GM21576 (cell line): ENCODE data around the gene EVL.
"Not testable (repeated sequence)": the region's sequence is repeated elsewhere in the genome, so short reads cannot be mapped to it uniquely, and the experiment has no call there.

Experiments
- ATAC-seq: cut with Tn5 transposase; IDR thresholded peaks from one replicate; pipeline ENCODE4 v1.9.1; 2021; ENCODE audit warnings: mild to moderate bottlenecking, moderate library complexity; ENCODE audit not compliant: unreplicated experiment

EVL gene

GRCh38 chr14:100144645-100144995 lies 79.4 kb downstream of the EVL start:
- ATAC-seq, result no peak

DNA sequence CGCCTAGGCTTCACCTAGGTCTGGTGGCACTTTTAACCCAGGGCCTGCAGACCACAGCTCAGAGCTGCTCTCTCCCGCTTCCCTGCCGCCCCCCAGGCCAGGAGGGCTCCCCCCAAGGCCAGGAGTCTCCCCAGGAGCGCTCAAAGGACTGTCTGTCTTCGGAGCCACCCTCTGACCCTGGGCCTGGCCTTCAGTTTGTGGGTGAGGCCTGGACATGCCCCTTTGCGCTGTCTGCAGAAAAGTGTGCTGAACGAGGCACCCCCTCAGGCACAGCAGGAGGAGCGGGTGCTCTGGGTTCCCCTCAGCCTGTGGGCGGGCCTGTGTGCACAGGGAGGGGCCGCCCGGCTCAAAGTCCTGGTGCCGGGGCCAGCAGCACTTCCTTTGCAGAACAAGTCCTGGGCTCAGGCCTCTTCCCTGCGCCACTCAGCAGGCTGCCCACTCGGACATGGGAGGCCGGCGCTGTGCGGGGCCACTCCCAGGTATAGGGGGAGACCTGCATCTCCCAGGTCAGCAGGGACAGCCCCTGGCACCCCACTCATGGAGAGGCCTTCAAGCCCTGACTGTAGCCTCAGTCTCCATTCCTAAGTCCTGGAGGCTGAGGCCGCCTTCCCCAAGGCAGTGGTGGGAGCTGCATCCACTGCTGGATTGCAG lies 79.9 kb downstream of the EVL start:
- no peak for ATAC-seq

DNA sequence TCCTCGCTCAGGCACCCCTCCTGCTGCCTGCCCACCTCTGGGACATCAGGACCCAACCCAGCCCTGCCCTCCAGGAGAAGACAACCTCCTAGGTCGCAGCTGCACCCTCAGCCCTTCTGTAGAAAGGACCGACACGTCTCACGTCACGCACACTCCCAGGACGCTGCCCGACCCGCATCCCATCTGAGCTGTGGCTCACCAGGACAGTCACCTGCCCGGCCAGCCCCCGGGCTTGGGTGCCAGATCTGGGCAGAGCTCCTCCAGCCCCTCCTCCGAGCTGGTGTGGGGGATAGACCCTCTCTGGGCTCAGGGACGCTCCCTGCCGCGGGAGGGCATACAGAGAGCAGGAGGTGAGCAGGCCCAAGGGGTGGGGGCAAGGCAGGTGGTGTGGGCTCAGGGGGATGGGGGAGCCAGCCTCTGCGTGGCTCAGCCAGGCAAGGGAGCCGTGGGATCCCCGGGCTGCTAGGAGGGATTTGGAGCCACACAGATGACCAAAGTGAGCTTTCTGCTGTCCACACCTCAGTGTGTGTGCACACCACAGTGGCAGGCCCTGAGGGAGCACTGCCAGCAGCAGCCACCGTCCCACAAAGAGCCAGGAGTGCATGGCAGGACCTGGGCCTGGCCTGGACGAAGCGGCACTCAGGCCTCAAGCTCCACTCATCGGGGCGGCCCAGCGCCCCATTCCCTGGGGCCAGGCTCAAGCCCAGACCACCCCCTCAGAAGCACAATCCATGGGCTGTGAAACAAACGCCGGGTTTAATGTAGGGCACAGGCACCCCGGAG lies 80.7 kb downstream of the EVL start:
- ATAC-seq, result no peak

DNA sequence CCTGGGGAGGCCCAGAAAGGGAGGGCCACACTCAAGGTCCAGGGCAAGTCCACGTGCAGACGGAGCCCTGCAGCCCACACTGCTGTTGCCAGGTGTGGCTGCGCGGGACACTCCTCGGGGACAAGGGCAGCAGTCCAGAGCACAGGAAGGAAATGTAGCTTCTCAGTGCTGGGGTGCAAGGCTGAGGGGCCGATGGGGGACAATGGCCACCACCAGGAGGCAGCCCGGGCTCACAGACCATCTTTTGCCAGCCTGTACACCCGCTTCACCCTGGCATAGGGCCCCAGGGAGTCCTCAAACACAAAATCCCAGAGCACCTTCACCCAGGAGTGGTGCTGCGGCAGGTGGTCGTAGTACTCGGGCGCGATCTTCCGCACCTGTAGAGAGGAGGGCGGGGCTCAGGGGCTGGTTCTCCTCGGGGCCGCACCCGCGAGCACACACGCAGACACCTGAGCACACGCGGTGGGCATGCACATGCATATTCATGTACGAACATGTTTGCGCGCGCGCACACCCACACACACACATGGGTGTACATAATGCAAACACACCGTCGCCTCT lies 81.4 kb downstream of the EVL start:
- no peak for ATAC-seq

GRCh38 chr14:100147181-100147631 lies 82.0 kb downstream of the EVL start:
- ATAC-seq, result no peak

DNA sequence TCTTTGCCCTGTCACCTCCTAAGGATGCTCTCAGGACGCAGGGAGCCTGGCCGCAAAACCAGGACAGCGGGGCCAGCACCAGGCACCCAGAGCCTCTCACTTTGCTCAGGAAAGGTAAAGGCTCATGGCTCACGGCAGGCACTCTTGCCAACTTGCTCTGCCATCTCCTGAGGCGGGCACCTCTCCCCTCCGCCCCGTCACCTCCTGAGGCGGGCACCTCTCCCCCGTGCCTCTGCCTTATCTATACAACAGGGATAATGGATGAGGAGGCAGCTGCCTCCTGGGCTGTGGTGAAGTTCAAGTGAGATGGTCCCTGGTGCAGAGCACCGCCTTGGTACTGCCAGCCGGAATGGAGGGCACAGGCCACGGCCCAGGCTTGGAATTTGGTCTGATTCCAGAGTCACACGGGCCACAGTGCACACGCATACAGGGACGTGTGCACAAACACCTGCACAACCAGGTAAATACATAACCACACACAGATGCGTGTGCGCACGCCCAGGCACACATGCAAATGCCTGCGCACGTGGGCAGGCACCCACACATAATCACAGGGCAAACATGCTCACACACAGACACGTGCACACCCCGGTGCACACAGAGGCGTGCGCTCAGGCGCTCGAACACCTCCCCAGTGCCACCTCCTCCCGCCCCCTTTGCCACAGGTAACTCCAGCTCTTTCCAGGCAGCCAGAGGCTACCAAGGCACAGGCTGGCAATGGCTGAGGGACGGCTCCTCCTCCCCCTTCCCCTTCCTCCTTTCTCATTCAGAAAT lies 82.7 kb downstream of the EVL start:
- ATAC-seq, result no peak

DNA sequence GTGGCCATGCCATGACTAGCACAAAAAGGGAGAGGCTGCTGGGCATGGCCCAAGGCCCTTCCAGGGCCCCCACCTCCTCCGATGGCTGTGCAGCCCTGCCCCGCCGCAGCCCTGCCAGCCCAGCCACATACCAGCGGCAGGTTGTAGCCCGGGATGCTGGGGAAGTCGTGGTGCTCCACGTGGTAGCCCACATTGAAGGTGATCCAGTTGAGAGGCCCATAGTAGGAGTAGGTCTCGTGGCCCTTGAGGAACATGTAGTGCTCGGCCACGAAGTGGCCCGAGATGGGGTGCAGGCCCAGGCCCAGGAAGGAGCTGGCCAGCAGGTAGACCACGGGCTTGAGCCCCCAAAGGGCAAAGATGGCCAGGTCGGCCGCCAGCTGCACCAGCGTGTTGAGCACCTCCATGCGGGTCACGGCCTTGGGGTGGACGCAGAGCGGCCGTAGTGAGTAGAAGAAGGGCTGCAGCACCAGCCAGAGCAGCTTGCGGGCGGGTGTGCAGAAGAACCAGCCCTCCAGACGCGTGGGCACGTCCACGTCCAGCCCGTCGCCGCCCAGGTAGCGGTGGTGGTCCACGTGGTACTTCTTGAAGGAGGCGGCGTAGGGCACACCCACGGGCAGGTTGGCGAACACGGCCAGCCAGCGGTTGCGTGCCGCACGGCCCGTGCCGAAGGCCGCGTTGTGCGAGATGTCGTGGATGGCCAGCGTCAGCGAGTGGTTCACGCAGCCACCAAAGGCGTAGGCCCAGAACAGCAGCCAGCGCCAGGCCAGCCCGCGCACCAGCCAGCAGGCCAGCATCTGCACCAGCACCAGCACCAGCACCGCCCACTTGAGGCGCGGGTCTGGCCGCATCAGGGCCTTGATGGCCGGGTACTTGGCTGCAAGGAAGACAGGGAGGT lies 83.9 kb downstream of the EVL start:
- ATAC-seq, result no peak

DNA sequence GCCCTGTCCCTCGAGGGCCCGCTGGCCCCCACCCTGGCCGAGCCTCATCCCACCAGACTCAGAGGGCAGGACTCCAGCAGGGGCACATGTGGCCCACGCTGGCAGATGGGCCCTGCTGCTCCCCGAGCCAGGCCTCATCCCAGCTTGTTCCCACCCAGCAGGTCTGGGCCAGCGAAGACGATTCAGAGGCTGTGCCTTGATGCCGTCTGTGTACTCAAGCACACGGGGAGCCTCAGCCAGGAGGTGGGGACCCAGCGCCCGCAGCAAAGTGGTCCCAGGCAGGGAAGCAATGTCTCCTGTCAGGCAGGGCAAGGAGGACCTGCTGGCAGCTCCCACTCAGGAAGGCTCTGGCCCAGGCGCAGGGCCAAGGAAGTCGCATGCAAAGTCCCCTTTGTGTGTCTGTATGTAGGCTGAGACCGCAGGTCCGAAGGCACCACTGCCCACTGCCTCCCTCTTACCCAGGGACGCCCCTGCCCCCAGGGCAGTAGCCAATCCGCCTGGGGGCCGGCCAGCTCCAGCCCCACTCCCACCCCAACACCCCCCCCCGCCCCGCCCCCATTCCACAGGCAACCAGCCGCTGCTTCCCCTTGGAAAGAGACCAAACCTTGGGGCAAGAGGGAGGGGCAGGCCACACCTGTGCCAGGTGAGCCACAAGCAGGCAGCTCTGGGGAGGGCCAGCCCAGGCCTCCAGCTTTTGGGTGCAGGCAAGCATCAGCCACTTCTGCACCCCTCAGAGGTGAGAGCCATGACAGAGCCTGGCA lies 84.8 kb downstream of the EVL start:
- ATAC-seq, result no peak

DNA sequence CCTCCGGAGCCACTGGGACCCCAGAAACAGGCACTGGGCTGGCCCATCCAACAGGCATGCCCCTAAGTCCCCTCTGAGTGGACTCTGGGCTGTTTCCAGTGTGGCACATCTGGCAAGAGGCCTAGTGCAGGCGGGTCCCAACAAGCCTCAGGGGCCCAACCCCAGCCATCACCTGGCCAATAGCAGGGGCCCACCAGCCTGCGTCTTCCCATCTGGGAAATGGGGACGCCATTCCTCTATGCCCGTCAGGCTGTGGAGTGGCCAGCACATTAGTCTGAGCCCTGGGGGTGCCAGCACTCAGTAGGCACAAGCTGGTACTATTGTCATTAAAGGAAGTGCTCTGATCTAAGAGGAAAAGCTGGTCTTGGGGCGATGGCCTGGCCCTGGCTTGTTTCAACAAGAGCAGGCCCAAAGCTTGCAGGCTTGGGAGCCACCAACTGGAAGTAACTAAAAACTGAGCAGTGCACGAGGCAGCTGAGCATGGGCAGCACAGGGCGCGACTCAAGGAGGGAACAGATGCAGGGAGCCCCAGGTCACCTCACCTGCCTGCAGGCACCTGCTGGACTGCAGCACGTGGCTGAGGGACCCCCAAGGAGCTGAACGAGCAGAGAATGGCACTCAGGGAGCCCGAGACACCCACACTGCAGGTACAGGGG lies 85.8 kb downstream of the EVL start:
- no peak for ATAC-seq

DNA sequence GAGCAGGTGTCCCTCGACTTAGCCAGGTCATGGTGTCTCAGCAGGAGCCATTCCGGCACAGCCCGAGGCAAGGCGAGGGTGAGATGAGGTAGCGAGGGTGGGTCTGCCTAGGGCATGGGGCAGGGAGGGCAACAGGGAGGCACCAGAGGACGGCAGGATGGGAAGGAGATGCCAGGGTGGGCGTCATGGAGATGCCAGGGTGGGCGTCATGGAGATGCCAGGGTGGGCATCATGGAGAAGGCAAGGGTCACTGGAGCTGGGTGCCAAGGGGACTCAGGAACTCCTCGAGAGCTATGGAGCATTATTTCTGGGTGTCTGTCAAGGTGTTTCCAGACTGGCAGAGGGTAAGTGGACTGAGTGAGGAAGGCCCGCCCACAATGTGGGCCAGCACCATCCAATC lies 86.9 kb downstream of the EVL start:
- ATAC-seq, result no peak

DNA sequence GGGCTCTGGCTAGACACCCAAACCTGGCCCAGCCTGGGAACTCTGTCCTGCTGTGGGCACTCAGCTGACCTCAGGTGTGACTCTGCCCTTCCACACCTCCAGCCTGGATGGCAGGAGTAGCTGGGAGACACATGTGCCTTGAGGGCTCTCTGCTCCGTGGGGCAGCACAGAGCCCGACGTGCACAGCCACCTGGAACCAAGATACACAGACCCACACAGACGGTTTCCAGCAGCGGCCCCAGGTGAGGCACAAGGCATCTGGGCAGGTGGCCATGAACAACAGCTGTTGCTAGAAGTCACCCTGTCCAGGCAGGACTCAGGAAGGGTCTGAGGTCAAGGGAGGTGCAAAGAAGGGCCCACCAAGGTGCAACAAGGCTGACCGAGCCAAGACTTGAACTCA lies 88.3 kb downstream of the EVL start:
- ATAC-seq, result no peak

DNA sequence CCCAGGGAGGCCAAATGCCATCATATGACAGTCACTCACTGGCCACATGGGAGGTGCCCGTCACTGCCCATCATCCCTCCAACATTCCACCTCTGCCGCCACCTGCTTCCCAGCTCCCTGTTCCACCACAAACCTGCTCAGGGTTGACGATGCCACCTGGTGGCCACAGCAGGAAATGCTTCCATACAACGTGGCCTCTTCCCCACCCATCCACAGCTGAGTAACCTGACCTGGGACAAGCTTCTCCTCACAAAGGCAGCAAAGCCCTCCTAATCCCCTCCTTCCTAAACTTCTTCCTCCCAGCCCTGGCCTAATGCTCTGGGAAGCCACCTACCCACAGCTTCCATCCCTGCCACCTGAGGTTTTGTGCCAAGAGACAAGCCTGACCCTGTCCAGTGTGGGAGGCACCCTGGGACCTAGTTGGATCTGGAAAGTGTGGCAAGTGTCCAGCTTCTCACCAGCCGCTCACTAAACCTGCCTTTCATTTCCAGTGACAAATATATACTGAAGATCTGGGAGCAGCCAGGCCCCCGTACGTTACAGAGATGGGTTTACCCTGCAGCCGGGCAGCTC lies 89.9 kb downstream of the EVL start:
- ATAC-seq, result no peak

DNA sequence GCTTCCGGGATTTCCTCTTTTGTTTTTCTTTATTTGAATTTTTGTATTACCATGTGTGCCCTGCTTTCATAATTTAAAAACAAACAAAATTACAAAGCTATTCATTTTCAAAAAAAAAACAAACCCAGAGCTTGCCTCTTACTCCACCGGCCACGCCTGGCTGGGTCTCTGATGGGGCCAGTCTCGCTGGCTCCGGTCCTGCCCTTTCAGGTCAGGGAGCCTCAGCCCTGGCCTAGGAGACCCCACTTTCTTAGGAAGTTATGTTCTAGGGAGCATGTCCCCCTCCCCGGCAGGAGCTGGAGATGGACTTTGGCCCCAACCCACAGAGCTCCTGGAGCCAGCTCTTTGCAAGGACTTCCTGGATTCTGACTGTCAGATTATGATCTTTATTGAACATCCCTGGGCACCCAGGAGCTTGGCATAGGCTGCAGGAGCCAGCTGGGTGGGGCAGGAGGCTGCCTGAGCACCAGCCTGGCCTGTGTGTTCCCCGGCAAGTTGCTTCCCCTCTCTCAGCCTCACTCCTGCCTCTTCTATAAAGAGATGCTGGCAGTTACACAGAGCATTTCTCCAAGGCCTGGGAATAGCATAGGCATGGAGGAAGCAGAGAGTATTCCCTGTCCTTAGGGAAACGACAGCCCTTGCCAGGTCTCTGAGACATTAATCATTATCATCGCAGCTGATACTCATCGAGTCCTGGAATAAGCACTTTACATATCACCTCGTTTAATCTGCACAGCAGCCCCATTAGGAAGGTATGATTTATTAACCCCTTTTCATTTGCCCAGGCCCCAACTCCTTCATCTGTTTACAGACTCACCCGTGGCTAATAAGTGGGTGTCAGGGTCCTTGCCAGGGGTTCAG lies 90.8 kb downstream of the EVL start:
- ATAC-seq, result no peak

- no peak for ATAC-seq
Measured at GRCh38 chr14:100156776-100157175, 91.6 kb downstream of the EVL start.

DNA sequence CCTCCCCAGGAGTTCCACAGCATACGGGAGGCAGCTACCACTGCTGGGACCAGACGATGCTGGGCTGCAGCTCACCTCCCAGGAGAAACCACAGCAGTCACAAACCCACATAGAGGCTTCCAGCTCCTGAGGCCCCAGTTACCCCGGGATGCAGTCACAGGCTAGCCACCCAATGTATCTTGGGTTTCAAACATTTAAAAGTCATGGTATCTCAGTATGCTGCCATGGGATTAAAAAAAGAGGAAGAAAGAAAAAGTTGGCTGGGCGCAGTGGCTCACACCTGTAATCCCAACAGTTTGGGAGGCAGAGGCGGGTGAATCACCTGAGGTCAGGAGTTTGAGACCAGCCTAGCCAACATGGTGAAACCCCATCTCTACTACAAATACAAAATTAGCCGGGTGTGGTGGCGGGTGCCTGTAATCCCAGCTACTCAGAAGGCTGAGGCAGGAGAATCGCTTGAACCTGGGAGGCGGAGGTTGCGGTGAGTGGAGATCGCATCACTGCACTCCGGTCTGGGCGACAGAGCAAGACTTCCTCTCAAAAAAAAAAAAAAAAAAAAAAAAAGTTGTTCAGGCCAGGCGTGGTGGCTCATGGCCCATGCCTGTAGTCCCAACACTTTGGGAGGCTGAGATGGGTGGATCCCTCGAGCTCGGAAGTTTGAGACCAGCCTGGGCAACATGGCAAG lies 92.5 kb downstream of the EVL start:
- not testable (repeated sequence) for ATAC-seq

GRCh38 chr14:100158566-100159093 lies 93.4 kb downstream of the EVL start:
- no peak for ATAC-seq
